SW 1271 (cell line): Measurements from ENCODE around the gene ACP2.
"Not testable (repeated sequence)": the region's sequence is repeated elsewhere in the genome, so short reads cannot be mapped to it uniquely, and the experiment has no call there.

ENCODE experiments used
- DNase-seq, 2 experiments: peaks; one replicate each; lab custom pipeline; 2025; lab: John Stamatoyannopoulos, UW

ACP2 gene

DNA sequence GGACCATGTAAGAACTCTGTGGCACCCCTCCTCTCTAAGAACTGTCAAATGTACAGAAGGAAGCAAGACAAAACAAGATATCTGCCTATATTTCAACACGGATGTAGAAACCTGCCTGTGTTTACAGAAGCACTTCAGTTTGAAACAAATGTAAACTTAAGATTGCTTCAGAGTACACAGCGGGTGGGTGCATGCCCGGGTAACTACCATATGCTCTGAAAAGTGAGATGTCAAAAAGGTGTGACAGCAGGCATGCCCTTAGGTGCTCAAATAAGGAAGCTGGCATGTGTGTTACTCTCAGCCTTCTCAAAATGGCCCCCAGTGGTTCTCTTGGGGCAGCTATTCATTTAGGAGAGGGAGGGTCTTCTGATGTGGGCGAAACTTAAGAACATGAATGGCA lies 5.2 kb downstream of the ACP2 start:
- no peak for DNase-seq

DNA sequence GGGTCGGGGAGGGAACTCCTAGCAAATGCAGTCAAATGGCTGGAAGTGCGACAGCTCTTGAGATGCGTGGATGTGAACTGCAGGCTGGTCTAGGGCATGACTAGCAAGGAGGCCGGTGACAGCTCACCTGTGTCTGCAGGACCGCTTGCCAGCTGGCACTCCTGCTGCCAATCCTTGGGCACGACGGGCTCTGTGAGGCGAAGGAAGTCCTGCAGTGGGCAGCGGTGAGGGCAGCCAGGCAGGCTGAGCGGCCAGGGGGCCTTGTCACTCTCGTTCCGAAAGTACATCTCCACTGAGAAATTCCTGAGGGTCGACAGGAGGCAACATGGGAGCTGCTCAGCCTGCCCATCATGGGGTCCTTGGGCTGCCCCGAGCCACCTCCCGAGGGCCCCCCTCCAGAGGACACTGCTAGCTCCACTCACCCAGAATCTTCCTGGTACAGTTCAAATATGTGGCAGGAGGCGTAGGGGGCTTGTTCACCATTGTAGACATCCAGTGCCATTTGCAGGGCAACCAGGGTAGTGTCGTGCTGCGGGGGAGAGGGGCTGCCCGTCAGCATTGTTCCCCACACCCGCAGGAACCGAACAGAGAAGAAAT lies 5.9 kb downstream of the ACP2 start:
- no peak for DNase-seq

DNA sequence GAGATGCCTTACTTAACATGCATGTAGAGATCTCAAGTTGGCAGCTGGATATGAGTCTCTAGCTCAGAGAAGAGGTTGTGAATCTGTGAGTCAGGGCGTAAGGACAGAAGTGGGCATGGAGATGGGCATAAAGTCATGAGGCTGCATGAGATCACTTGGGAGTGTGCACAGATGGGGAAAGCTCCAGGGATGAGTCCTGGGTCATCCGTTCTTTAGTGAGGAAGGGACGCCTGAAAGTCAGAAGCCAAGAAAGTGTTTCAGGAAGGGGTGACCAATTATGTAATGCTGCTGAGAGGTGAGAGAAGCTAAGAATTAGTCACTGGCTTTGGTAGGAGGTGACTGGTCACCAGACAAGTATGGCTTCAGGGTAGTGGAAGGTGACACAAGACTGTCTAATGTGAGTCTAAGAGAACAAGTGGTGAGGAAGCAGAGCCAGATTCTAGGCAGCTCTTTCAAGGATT lies 6.7 kb downstream of the ACP2 start:
- peak in 1 of 2 experiments; percentile 23 for DNase-seq

DNA sequence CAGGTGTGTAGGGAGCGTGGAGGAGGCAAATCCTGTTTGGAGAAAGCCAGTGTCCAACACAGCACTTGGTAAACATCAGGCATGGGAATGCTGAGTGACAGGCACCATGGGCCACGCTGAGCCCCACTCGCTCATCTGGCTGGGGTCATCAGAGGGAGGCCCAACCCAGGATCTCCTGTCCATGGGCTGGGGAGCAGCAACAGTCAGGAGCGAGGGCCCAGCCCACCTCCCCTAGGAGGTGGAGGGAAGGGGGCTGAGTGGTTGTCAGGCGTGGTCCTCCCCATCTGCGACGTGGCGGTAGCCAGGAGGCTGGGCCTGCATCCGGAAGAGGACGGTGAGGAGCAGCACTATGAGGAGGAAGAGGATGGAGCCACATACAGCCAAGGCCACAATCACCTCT lies 8.8 kb downstream of the ACP2 start:
- no peak for DNase-seq

DNA sequence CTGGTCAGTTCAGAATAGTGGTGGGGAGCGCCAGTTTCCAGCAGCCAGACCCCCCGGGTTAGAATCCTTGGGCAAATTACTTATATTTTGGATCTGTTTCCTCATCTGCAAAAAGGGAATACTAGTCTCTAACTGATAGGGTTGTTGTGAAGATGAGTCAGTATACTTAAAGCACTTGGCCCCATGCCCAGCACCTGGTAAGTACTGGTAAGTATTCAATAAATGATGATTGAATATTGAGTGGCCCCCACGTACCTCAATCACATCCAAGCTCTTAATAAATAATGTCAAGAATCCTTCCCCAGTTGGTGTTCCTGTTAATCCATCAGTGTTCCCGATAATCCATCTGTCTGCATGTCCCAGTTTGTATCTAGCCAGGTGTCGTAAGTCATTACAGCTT lies 12.1 kb downstream of the ACP2 start:
- no peak for DNase-seq

DNA sequence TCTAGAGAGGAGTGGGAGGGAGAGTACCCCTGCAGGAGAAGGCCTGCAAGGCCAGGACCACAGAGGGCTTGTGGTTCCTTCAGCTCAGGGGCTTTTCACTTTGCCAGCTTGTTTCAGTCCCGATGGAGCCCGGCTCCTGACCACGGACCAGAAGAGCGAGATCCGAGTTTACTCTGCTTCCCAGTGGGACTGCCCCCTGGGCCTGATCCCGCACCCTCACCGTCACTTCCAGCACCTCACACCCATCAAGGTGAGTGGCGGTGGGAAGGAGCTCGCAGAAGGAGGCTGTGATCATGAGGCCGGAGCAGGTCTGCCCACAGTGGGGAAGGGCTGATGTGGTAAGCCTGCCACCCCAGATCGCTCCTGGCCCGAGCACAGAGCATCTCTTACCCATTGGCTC lies 13.5 kb downstream of the ACP2 start:
- DNase-seq = no peak

DNA sequence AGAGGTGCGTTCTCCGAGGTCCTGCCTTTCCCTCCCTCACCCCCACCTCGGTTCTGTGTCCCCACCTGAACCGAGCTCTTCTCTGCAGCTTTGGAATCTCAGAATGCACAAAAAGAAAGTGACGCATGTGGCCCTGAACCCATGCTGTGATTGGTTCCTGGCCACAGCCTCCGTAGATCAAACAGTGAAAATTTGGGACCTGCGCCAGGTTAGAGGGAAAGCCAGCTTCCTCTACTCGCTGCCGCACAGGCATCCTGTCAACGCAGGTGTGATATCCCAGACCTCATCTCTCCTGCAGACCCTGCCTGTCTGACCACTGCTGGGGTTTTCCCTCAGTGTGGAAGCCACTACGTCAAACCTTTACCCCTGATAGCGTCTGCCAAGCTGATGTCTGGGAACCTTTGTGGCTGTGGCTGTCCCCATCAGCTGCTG lies 13.9 kb downstream of the ACP2 start:
- DNase-seq = peak; percentile 40 to 59

DNA sequence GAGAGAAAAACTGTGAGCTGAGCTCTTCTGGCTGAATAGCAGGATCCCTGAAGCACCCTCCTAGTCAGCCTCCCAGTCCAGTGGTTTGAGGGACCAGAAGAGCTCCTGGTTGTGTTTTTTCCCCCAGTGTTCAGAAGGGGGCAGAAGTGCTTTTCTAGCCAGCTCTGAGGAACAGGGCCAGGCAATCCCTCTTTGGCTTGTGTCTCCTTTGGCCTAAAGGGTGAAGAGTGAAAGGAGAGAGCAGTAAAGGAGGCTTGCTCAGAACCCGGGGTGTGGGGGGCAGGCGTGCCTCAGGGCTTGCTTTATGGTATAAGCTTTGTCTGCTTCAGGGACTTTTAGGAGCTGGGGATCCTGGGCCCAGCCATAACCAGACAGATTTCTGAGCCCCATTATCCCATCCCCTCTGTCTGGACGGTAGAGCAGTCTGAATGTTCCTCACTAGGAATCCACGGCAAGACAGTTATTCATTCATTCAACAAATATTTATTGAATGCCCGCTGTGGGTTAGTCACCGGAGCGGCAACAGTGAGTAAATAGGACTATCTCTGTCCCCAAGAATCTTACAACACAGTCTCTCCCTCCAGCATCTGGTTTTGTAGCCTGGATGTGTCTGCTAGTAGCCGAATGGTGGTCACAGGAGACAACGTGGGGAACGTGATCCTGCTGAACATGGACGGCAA lies 14.5 kb downstream of the ACP2 start:
- peak in 1 of 2 experiments; percentile 76 for DNase-seq

DNA sequence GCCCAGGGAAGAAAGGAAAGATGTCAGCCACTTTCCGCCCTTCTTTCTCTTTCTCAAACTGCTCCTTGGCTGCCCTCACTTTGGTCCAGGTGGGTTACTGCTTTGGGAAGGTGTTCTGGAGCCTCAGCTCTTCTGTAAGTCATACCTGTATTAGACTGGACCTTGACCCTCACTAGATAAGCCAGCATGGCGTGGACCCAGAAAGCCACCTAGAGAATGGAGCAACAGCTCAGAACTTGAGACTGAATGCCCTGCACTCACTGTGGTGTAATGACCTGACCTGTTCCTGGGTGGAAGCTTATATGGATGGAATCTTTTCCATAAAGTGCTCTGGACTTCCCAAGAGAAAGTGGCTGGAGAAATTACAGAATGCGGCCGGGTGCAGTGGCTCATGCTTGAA lies 15.6 kb downstream of the ACP2 start:
- DNase-seq = no peak

DNA sequence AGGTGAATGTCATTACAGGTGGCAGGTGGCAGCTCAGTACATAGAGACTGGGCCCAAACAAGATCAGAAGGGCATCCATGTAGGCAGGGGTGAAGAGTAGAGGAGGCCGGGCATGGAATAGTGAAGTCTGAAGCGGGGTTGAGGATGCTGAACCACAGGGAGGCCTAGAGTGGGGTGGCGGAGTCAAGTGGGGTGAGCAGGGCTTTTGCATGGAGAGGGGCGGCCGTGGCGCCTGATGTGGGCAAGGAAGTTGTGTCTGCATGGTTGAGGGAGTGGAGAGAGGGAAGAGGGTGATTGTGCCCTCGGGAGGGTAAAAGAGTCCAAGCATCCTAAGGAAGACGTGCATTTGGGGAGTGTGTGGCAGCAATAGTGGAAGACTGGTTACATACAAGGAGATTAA lies 19.5 kb downstream of the ACP2 start:
- DNase-seq = no peak

DNA sequence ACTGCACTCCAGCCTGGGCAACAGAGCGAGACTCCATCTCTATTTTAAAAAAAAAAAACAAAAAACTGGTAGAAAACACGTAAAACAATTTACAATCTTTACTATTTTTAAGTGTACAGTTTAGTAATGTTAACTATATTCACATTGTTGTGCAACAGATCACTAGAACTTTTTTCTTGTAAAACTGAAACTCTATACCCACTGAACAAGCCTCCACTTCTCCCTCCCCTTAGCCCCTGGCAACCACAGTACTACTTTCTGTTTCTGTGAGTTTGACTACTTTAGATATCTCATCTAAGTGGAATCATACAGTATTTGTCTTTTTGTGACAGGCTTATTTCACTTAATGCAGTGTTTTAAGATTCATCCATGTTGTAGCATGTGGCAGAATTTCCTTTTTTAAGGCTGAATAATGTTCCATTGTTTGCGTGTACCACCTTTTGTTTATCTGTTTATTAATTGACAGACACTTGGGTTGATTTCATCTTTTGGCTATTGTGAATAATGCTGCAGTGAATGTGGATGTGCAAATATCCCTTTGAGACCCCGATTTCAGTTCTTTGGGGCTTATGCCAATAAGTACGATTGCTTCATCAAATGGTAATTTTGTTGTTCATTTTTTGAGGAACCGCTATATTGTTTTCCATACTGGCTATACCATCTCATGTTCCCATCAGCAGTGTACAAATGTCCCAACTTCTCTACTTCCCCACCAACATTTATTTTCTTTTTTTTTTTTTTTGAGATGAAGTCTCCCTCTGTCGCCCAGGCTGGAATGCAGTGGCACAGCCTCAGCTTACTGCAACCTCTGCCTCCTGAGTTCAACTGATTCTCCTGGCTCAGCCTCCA lies 22.8 kb downstream of the ACP2 start:
- no peak for DNase-seq

DNA sequence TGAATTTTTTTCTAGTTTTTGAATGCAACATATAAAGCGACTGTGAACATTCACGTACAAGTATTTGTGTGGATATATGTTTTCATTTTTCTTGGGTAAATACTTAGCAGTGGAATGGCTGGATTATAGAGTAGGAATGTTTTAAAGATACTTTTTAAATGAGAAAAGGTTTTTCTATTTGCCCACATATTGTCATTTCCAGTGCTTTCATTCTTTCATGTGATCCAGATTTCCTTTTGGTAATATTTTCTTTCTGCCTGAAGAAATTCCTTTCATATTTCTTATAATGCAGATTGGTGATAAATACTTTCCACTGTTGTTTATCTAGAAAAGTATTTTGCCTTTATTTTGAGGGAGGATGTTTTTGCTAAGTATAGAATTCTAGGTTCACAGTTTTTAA lies 25.9 kb downstream of the ACP2 start:
- no peak for DNase-seq

DNA sequence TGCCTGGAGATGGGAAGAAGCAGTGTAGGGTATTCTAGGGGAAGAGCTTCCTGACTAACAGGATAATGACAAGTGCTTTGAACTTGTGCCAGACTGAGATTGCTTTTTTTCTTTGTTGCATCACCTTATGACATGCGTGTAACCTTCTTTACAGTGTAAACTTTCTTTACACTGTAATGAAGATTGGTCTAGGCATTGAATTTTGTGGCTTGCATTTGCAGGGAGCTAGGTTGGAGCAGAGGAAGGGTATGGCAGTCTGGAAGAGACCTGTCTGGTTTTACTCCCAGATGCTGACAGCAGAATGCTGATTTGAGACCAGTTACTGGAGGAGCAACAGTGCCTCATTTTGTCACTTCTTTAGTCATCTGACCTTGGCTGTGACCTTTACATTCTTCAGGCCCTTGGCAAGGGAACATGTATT lies 28.2 kb downstream of the ACP2 start:
- peak in 1 of 2 experiments; percentile 61 for DNase-seq

DNA sequence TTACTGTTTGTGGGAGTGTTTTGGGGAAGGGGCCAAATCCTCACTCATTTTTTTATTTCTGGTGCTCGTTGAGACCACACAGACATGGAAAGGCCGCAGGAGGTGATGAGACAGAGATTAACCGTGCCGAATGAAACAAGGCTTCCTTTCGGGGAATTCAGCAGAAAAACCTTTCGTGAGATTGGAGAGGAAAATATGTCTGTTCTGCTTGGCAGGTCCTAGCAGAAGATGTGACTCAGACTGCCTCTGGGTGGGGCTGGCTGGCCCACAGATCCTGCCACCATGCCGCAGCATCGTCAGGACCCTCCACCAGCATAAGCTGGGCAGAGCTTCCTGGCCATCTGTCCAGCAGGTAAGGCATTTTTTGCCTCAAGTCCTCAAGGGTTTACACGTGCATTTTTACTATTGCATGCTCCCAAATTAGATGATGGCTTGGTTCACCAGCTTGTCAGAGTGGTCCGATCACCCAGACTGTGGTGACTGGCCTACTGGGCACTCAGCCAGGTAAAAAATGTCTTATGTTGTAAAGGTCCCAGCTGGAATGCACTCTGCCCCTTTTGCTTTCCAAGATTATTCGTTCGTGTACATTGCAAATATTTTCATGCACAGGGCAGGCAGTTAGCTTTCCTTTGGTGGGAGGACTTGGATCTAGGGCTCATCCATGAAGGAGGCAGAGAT lies 32.4 kb downstream of the ACP2 start:
- DNase-seq = peak; percentile 53 to 77

DNA sequence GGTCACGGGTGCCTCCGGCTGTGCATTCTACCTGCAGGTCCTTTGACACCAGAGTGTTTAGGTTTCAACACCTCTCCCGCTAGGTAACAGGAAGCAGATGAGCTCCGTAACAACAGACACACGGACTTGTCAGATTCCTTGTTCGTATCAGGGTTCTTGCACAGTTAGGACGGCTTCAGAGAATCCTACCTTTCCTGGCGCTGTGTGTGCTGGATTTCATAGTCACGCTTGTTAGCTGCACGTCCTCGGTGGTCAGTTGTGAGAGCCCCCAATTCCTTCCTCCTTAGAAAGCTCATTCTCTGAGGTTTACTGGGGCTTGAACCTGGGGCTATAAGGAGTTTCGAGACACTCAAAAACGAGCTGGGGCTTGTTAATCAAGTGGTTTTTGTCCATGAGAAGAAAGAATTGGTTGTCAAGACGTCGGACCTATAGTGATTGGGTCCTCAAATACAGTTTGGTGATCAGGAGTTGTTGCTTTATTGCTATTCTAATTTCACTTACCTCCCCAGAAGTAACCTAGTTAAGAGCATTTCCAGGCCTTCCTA lies 33.2 kb downstream of the ACP2 start:
- DNase-seq = no peak

DNA sequence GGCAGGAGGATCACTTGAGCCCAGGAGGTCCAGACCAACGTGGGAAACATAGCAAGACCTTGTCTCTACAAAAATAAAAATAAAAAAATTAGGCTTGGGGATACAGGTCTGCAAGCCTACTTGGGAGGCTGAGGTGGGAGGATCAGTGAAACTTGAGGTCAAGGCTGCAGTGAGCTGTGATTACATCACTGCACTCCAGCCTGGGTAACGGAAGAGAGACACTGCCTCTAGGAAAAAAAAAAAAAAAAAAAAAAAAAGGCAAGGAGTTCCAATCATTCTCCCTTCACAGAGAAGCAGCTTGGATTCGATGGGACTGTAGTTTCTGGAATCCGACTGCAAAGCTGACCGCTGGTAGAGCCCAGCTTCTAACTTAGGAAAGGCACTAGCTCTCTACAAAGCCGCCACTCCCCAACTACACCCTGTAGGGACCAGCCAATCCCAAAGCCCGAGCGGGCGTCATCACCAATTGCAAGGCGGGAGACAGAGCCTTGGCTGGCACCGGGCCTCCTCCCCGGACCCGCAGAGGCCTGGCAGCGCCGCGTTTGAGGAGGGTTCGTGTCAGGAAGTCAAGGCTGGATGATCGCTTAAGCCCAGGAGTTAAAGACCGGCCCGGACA lies 34.6 kb downstream of the ACP2 start:
- DNase-seq = peak; percentile 66 to 87

DNA sequence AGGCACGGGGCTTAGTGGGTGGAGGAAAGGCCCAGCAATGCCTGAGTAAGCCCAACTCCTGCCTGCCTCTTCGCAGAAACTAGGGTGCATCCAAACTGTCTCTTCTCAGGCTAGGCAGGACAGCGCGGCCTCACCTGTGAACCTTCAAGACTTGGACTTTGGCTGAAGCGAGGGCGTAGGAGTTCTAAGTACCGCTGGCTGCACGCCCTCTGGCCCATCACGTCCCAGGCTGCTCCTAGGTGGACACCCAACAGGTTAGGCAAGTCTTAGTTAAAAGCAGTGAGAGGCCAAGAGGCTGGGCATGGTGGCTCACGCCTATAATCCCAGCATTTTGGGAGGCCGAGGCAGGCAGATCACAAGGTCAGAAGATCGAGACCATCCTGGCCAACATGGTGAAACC lies 35.7 kb downstream of the ACP2 start:
- no peak for DNase-seq

DNA sequence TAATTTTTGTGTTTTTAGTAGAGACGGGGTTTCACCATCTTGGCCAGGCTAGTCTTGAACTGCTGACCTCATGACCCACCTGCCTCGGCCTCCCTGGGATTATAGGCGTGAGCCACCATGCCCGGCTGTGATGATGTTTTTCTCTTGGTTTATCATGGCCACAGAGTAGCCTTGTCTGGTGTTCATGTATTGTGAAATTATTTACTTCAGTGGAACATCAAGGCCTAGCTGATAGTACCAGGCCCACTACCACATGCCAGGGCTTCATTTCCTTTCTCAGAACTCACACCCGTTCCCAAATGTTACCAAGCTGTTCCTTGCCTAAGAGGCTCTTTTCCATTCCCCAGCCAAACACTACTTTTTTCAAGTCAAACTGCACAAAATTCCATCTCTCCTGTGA lies 40.0 kb downstream of the ACP2 start:
- no peak for DNase-seq

DNA sequence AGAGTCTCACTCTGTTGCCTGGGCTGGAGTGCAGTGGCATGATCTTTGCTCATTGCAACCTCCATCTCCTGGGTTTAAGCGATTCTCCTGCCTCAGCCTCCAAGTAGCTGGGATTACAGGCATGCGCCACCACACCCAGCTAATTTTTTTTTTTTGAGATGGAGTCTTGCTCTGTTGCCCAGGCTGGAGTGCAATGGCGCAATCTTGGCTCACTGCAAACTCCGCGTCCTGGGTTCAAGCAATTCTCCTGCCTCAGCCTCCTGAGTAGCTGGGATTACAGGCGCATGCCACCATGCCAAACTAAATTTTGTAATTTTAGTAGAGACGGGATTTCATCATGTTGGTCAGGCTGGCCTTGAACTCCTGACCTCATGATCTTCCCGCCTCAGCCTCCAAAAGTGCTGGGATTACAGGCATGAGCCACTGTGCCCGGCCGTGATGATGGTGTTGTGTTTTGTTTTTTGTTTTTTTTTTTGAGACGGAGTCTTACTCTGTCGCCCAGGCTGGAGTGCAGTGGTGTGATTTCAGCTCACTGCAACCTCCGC lies 40.5 kb downstream of the ACP2 start:
- DNase-seq = not testable (repeated sequence)

DNA sequence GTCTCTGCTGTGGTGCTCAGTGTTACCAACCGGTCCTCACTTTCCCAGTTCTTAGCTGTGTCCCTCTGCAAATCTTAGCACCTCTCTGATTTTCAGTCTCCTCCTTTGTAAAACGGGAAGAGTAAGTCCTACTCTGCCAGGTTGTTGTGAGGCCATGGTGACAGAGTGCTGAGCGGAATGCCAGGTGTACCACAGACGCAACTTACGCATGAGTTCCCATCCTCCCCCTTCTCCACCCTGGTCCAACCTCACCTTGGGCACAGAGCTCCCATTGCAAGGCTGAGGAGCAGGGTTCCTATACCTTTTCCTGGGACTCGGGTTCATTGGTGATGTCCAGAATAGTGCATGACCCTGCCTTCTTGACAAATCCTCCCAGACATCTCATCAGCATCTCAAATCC lies 41.2 kb downstream of the ACP2 start:
- no peak for DNase-seq

DNA sequence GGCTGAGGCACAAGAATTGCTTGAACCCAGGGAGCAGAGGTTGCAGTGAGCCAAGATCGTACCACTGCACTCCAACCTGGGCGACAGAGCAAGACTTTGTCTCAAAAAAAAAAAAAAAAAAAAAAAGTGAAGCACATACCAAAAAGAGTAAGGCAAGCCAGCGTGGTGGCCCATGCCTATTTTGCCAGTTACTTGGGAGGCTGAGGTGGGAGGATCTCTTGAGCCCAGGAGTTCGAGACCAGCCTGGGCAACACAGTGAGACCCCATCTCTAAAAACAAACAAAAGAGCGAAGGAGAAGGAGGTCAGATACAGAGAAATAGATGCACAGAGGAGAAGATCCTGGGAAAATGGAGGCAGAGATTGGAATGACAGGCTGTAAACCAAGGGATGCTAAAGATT lies 42.0 kb downstream of the ACP2 start:
- not testable (repeated sequence) for DNase-seq
